GM12892 (cell line): ENCODE data around the gene PID1.

Source experiments
- POLR2A ChIP-seq: IDR thresholded peaks from 2 replicates; pipeline ENCODE4 v1.6.1; 2011; ENCODE audit warnings: low read depth, low read length, control low read depth
- POLR2AphosphoS5 ChIP-seq: IDR thresholded peaks from 2 replicates; pipeline ENCODE4 v1.6.1; 2011; ENCODE audit warnings: low read depth, low read length, control low read depth
- TAF1 ChIP-seq: IDR thresholded peaks from 2 replicates; pipeline ENCODE4 v1.6.1; 2011; ENCODE audit warnings: low read depth, mild to moderate bottlenecking, control low read depth, low read length, borderline replicate concordance

DNA sequence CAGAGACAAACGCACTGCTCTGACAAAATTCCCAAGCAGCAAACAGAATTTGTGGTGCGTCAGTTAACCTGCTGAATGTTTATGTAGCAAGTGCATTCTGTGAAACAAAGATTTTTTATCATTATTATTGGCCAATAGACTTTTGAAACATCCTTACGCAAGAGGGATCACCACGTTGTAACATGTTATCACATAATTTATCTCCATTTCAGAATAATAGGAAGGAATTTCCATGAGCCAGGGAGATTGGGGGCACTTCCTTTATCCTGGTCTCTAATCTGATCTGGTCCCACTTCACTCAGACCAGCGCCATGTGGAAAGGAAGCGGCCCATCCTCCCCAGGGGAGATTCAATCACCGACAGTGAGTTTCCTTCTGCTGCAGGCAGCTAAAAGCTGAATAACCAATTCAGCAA is 166.1 kb downstream of the PID1 start:
- TF ChIP-seq POLR2AphosphoS5 (no peak), POLR2A (no peak), TAF1 (no peak)
